ENCODE measurements around the gene SPATA17.
"Not testable (repeated sequence)": the region's sequence is repeated elsewhere in the genome, so short reads cannot be mapped to it uniquely, and the experiment has no call there.

SPATA17 gene

GRCh38 chr1:217630711-217631591 lies at the start of gene SPATA17, which contains the start of gene GPATCH2:
Gene SPATA17 (plus strand): TSS chr1:217631344. CDS start chr1:217631379, 35 bp downstream.
Gene GPATCH2 (minus strand): TSS chr1:217631090. CDS start chr1:217630971, 119 bp downstream.
- peak; percentile 30 to 59 (median 52) for DNase-seq

GRCh38 chr1:217584286-217584811 lies 46.8 kb upstream of the SPATA17 start:
- DNase-seq: not testable (repeated sequence)

GRCh38 chr1:217585577-217585976 lies 45.6 kb upstream of the SPATA17 start:
- DNase-seq: no peak

- no peak for DNase-seq
Measured at GRCh38 chr1:217586586-217586985, 44.6 kb upstream of the SPATA17 start.

GRCh38 chr1:217590598-217590997 lies 40.5 kb upstream of the SPATA17 start:
- DNase-seq: no peak

- DNase-seq: no peak
Measured at GRCh38 chr1:217599154-217599553, 32.0 kb upstream of the SPATA17 start.

- no peak for DNase-seq
Measured at GRCh38 chr1:217602380-217602779, 28.8 kb upstream of the SPATA17 start.

GRCh38 chr1:217605390-217605789 lies 25.8 kb upstream of the SPATA17 start:
- no peak for DNase-seq

GRCh38 chr1:217614200-217614712 lies 16.9 kb upstream of the SPATA17 start:
- no peak for DNase-seq

GRCh38 chr1:217617126-217617525 lies 14.0 kb upstream of the SPATA17 start:
- DNase-seq: no peak

GRCh38 chr1:217620814-217621213 lies 10.3 kb upstream of the SPATA17 start:
- DNase-seq: no peak

- no peak for DNase-seq
Measured at GRCh38 chr1:217622042-217622441, 9.1 kb upstream of the SPATA17 start.

- no peak for DNase-seq
Measured at GRCh38 chr1:217626321-217626720, 4.8 kb upstream of the SPATA17 start.

- DNase-seq: no peak
Measured at GRCh38 chr1:217627431-217627830, 3.7 kb upstream of the SPATA17 start.

GRCh38 chr1:217642455-217642854 lies 11.3 kb downstream of the SPATA17 start:
- DNase-seq: no peak

- DNase-seq: no peak
Measured at GRCh38 chr1:217647791-217648190, 16.6 kb downstream of the SPATA17 start.

- DNase-seq: no peak
Measured at GRCh38 chr1:217650674-217651073, 19.5 kb downstream of the SPATA17 start.

- DNase-seq: no peak
Measured at GRCh38 chr1:217660353-217661062, 29.4 kb downstream of the SPATA17 start.

GRCh38 chr1:217661407-217661806 lies 30.3 kb downstream of the SPATA17 start:
- DNase-seq: no peak

GRCh38 chr1:217668351-217668940 lies 37.3 kb downstream of the SPATA17 start:
- DNase-seq: no peak

GRCh38 chr1:217673387-217673786 lies 42.2 kb downstream of the SPATA17 start:
- no peak for DNase-seq

- no peak for DNase-seq
Measured at GRCh38 chr1:217674028-217674729, 43.0 kb downstream of the SPATA17 start.
